Right lobe of liver (tissue), 4 donors: ENCODE data around the gene BYSL.

ENCODE experiments used
- CTCF ChIP-seq, 4 donors: fragments of 200-600 bp in 3 of 4; fragments of 450-650 bp in 1 of 4; IDR thresholded peaks; one replicate each; pipeline versions ENCODE4 v1.5.1 to v1.8.0; 2016 to 2022; ENCODE audit warnings: antibody characterized with exemption in 4 of 4, mild to moderate bottlenecking in 2 of 4
- POLR2A ChIP-seq: fragments of 450-650 bp; IDR thresholded peaks from one replicate; pipeline ENCODE4 v1.6.1; 2017; ENCODE audit warnings: antibody characterized with exemption, mild to moderate bottlenecking
- donor health status: DM: no; HTN: no; CAD: no.
- donor health status: DM: no; HTN: no; CAD: no.
- donor health status: DM: no; HTN: yes; CAD: no.

GRCh38 chr6:41974281-41974825 lies 53.1 kb downstream of the BYSL start:
- TF ChIP-seq POLR2A = no peak
- no peak for TF ChIP-seq CTCF (IDR thresholded peaks at IDR 0.05)
